Loucy (cell line): ENCODE data around the gene NRXN3.

Experiments used
- H2AFZ ChIP-seq: fragments of 200-600 bp; sonication (generic); 2 replicates; pipeline ENCODE4 v1.6.0; 2016; ENCODE audit warnings: antibody characterized with exemption, mild to moderate bottlenecking, low read length, moderate library complexity
- H3F3A ChIP-seq: fragments of 200-600 bp; 2 replicates; pipeline ENCODE4 v1.6.0; 2016; ENCODE audit warnings: antibody characterized with exemption, low read depth, mild to moderate bottlenecking
- H3K27me3 ChIP-seq: fragments of 200-600 bp; sonication (generic); 2 replicates; pipeline ENCODE4 v1.6.1; 2014; ENCODE audit warnings: low read length, mild to moderate bottlenecking; ENCODE audit not compliant: insufficient read depth, poor library complexity, severe bottlenecking
- H3K36me3 ChIP-seq: fragments of 200-600 bp; sonication (generic); 2 replicates; pipeline ENCODE4 v1.6.1; 2016; ENCODE audit warnings: low read length; ENCODE audit not compliant: insufficient read depth
- H3K4me1 ChIP-seq: fragments of 200-600 bp; sonication (generic); 2 replicates; pipeline ENCODE4 v1.5.1; 2014; ENCODE audit warnings: low read length, mild to moderate bottlenecking; ENCODE audit not compliant: insufficient read depth, poor library complexity, severe bottlenecking
- H3K4me2 ChIP-seq: fragments of 200-600 bp; sonication (generic); 2 replicates; pipeline ENCODE4 v1.6.0; 2014; ENCODE audit warnings: antibody characterized with exemption, low read length, low read depth, mild to moderate bottlenecking; ENCODE audit not compliant: poor library complexity, severe bottlenecking
- H3K4me3 ChIP-seq: fragments of 200-600 bp; sonication (generic); 2 replicates; pipeline ENCODE4 v1.5.1; 2014; ENCODE audit warnings: low read length, mild to moderate bottlenecking, mixed read lengths; ENCODE audit not compliant: poor library complexity, severe bottlenecking
- H3K79me2 ChIP-seq: fragments of 200-600 bp; sonication (generic); 2 replicates; pipeline ENCODE4 v1.6.1; 2014; ENCODE audit warnings: low read length; ENCODE audit not compliant: insufficient read depth
- H3K9ac ChIP-seq: fragments of 200-600 bp; sonication (generic); 2 replicates; pipeline ENCODE4 v1.6.0; 2014; ENCODE audit warnings: mild to moderate bottlenecking, low read depth, low read length, moderate library complexity; ENCODE audit not compliant: poor library complexity, severe bottlenecking
- H3K9me2 ChIP-seq: fragments of 200-600 bp; sonication (generic); replicated peaks from 2 replicates; pipeline ENCODE4 v1.6.1; 2016; ENCODE audit warnings: low read depth, low read length, mixed read lengths
- H3K9me3 ChIP-seq: fragments of 200-600 bp; sonication (generic); 2 replicates; pipeline ENCODE4 v1.6.1; 2014; ENCODE audit warnings: mild to moderate bottlenecking, antibody characterized with exemption, low read length, low read depth; ENCODE audit not compliant: insufficient read depth
- H4K20me1 ChIP-seq: fragments of 200-600 bp; sonication (generic); 2 replicates; pipeline ENCODE4 v1.6.0; 2014; ENCODE audit warnings: antibody characterized with exemption, low read length, mild to moderate bottlenecking; ENCODE audit not compliant: insufficient read depth, poor library complexity, severe bottlenecking
- CTCF ChIP-seq: fragments of 200-600 bp; sonication (generic); conservative IDR thresholded peaks from 2 replicates; pipeline ENCODE4 v1.5.1; 2014; ENCODE audit warnings: mild to moderate bottlenecking, antibody characterized with exemption, low read length
- EZH2phosphoT487 ChIP-seq: fragments of 200-600 bp; IDR thresholded peaks from 2 replicates; pipeline ENCODE4 v1.6.1; 2018; ENCODE audit warnings: antibody characterized with exemption, mild to moderate bottlenecking, moderate library complexity, borderline replicate concordance

Gene NRXN3

GRCh38 chr14:79473651-79474050, 1303.5 kb downstream of the NRXN3 start:
- no peaks in the 10 kb centered on the region for H3K27me3 ChIP-seq
- TF ChIP-seq CTCF (no peak), EZH2phosphoT487 (no peak)
- H4K20me1 ChIP-seq = no peaks in the 10 kb centered on the region
- H3K4me1 ChIP-seq = no peaks in the 10 kb centered on the region
- H3K4me2 ChIP-seq = no peak overlapping the region
- no peak overlapping the region for H2AFZ ChIP-seq
- no peaks in the 10 kb centered on the region for H3K79me2 ChIP-seq
- no peak overlapping the region for H3K4me3 ChIP-seq
- H3K36me3 ChIP-seq = no peaks in the 10 kb centered on the region
- no peaks in the 10 kb centered on the region for H3K9me2 ChIP-seq
- no peaks in the 10 kb centered on the region for H3K9me3 ChIP-seq
- no peaks in the 10 kb centered on the region for H3F3A ChIP-seq
- no peak overlapping the region for H3K9ac ChIP-seq

- no peaks in the 10 kb centered on the region for H3F3A ChIP-seq
- H3K4me1 ChIP-seq = no peaks in the 10 kb centered on the region
- no peak overlapping the region for H3K4me2 ChIP-seq
- no peak overlapping the region for H3K4me3 ChIP-seq
- H3K9me2 ChIP-seq = no peaks in the 10 kb centered on the region
- no peaks in the 10 kb centered on the region for H3K36me3 ChIP-seq
- H3K9me3 ChIP-seq = no peaks in the 10 kb centered on the region
- no peak for TF ChIP-seq CTCF
- no peak for TF ChIP-seq EZH2phosphoT487
- no peak overlapping the region for H2AFZ ChIP-seq
- no peaks in the 10 kb centered on the region for H4K20me1 ChIP-seq
- H3K9ac ChIP-seq = no peak overlapping the region
- no peaks in the 10 kb centered on the region for H3K27me3 ChIP-seq
- no peaks in the 10 kb centered on the region for H3K79me2 ChIP-seq
Observed at GRCh38 chr14:79475887-79476532, 1305.8 kb downstream of the NRXN3 start.

GRCh38 chr14:79476552-79476951, 1306.4 kb downstream of the NRXN3 start:
- Histone ChIP-seq H3K36me3 (no peaks in the 10 kb centered on the region), H3K9ac (no peak overlapping the region), H4K20me1 (no peaks in the 10 kb centered on the region), H3K4me3 (no peak overlapping the region), H3K79me2 (no peaks in the 10 kb centered on the region), H3K27me3 (no peaks in the 10 kb centered on the region), H3K9me2 (no peaks in the 10 kb centered on the region), H3K9me3 (no peaks in the 10 kb centered on the region), H3K4me2 (no peak overlapping the region), H3K4me1 (no peaks in the 10 kb centered on the region), H2AFZ (no peak overlapping the region), H3F3A (no peaks in the 10 kb centered on the region)
- TF ChIP-seq CTCF (no peak), EZH2phosphoT487 (no peak)
